K562 (cell line): ENCODE results near the gene SPHK2. TPM values are rescaled to one million over a fixed set of nuclear protein-coding genes. Genes with fewer than 3 reads are reported as not detected.

Source experiments
- CHD2 ChIP-seq: IDR thresholded peaks from 2 replicates; pipeline ENCODE4 v1.6.1; 2011; ENCODE audit warnings: low read depth, low read length
- DDX20 ChIP-seq: fragments of 450-650 bp; IDR thresholded peaks from 2 replicates; pipeline ENCODE4 v1.6.1; 2016; ENCODE audit warnings: missing genetic modification characterization, low read depth, mild to moderate bottlenecking, missing compliant biosample characterization, moderate library complexity
- HMGN3 ChIP-seq: IDR thresholded peaks from 2 replicates; pipeline ENCODE4 v1.6.1; 2011; ENCODE audit warnings: borderline replicate concordance, low read depth, mild to moderate bottlenecking, mixed read lengths, low read length; ENCODE audit not compliant: insufficient read length; ENCODE audit errors: extremely low read depth
- NEUROD1 ChIP-seq: fragments of 150-350 bp; IDR thresholded peaks from 2 replicates; pipeline ENCODE4 v1.6.1; 2014; ENCODE audit warnings: borderline replicate concordance, low read length, low read depth; ENCODE audit not compliant: partially characterized antibody
- NFE2 ChIP-seq: IDR thresholded peaks from 2 replicates; pipeline ENCODE4 v1.6.1; 2014; ENCODE audit warnings: antibody characterized with exemption, low read depth
- PCBP2 ChIP-seq: fragments of 200-400 bp; formaldehyde crosslinking; IDR thresholded peaks from 2 replicates; pipeline ENCODE4 v1.6.1; 2018; ENCODE audit warnings: low read length, low read depth, mild to moderate bottlenecking, moderate library complexity; ENCODE audit not compliant: poor library complexity, severe bottlenecking
- POLR2H ChIP-seq: IDR thresholded peaks from 2 replicates; pipeline ENCODE4 v1.6.1; 2016; ENCODE audit warnings: missing genetic modification characterization, low read depth, mild to moderate bottlenecking, control low read depth, missing compliant biosample characterization, moderate library complexity
- PPARD ChIP-seq: fragments of 250-450 bp; sonication (Bioruptor Pico); IDR thresholded peaks from 2 replicates; pipeline ENCODE4 v1.8.0; 2022; ENCODE audit warnings: inconsistent platforms, mild to moderate bottlenecking, moderate library complexity
- PTBP1 ChIP-seq: fragments of 200-400 bp; formaldehyde crosslinking; IDR thresholded peaks from 2 replicates; pipeline ENCODE4 v1.6.1; 2017; ENCODE audit warnings: low read depth, low read length
- PURB ChIP-seq: sonication (generic); formaldehyde crosslinking; IDR thresholded peaks from 2 replicates; pipeline ENCODE4 v1.9.0; 2021; ENCODE audit warnings: low read depth, mild to moderate bottlenecking, missing genetic modification reagents
- RBM34 ChIP-seq: fragments of 200-400 bp; formaldehyde crosslinking; IDR thresholded peaks from 2 replicates; pipeline ENCODE4 v1.6.1; 2018; ENCODE audit warnings: low read length, borderline replicate concordance; ENCODE audit not compliant: insufficient read depth
- SPI1 ChIP-seq: IDR thresholded peaks from 2 replicates; pipeline ENCODE4 v1.6.1; 2011; ENCODE audit warnings: low read depth, low read length, control low read depth, borderline replicate concordance
- TAF15 ChIP-seq: fragments of 200-400 bp; formaldehyde crosslinking; IDR thresholded peaks from 2 replicates; pipeline ENCODE4 v1.6.1; 2017; ENCODE audit warnings: mild to moderate bottlenecking, low read depth, low read length, moderate library complexity
- TEAD1 ChIP-seq, 2 experiments: fragments of 450-650 bp in 1 of 2; sonication (generic) in 1 of 2; formaldehyde crosslinking; IDR thresholded peaks; 2 replicates each; pipeline versions ENCODE4 v1.4.0 to v1.8.0; 2020 to 2022; ENCODE audit warnings: mild to moderate bottlenecking in 2 of 2, missing genetic modification reagents in 1 of 2
- TFE3 ChIP-seq: fragments of 450-650 bp; formaldehyde crosslinking; IDR thresholded peaks from 2 replicates; pipeline ENCODE4 v1.4.0; 2020; ENCODE audit warnings: mild to moderate bottlenecking, mixed read lengths
- TRIM25 ChIP-seq: fragments of 450-650 bp; IDR thresholded peaks from 2 replicates; pipeline ENCODE4 v1.7.0; 2016; ENCODE audit warnings: borderline replicate concordance
- VEZF1 ChIP-seq: fragments of 200-800 bp; sonication (Bioruptor generic); IDR thresholded peaks from 2 replicates; pipeline ENCODE4 v1.6.1; 2017; ENCODE audit warnings: missing genetic modification characterization, missing compliant biosample characterization
- ZFX ChIP-seq: sonication (generic); formaldehyde crosslinking; IDR thresholded peaks from 2 replicates; pipeline ENCODE4 v1.8.0; 2022; ENCODE audit warnings: mild to moderate bottlenecking, missing genetic modification reagents, moderate library complexity
- ZKSCAN1 ChIP-seq: fragments of 150-350 bp; IDR thresholded peaks from 2 replicates; pipeline ENCODE4 v1.6.1; 2016; ENCODE audit warnings: low read depth, low read length
- ZNF668 ChIP-seq: fragments of 250-450 bp; sonication (Bioruptor Pico); IDR thresholded peaks from 2 replicates; pipeline ENCODE4 v1.8.0; 2022; ENCODE audit warnings: mild to moderate bottlenecking, inconsistent platforms
- ZNF780A ChIP-seq: fragments of 250-450 bp; sonication (Bioruptor Pico); IDR thresholded peaks from 2 replicates; pipeline ENCODE4 v1.5.0; 2021; ENCODE audit warnings: mild to moderate bottlenecking
- polyA plus RNA-seq, 8 experiments: library from polyadenylated mRNA; depleted of rRNA in 4 of 8; stranded (reverse) in 5 of 8; unstranded in 3 of 8; fragments of >200 nt; fragmentation: Nextera tagmentation in 2 of 8; fragmentation: Illumina TruSeq in 1 of 8; extraction: Ambion mirVana in 2 of 8; extraction: Trizol in 1 of 8; gene quantifications; 2 replicates each; pipeline versions ENCODE4 v1.2.1 to v1.2.3, GENCODE V29; 2011 to 2014; ENCODE audit warnings: inconsistent platforms in 1 of 8, missing spikeins in 1 of 8
- total RNA-seq, 7 experiments: library from RNA; depleted of rRNA in 6 of 7; stranded (reverse); fragments of >200 nt in 6 of 7; fragmentation: Illumina TruSeq in 2 of 7; extraction: Trizol in 2 of 7; gene quantifications; 2 replicates each; pipeline versions ENCODE4 v1.2.1 to v1.2.3, GENCODE V29; 2011 to 2021; ENCODE audit warnings: low replicate concordance in 1 of 7
- TF ChIP-seq, protein P1 (sequence below): fragments of 250-450 bp; sonication (Bioruptor Pico); IDR thresholded peaks from 2 replicates; pipeline ENCODE4 v1.4.0; 2020

SPHK2 gene
- total and polyA plus RNA-seq, 9 of the 15 experiments (the other 6 are each of a cell fraction or from before 2014, with no cell fraction given) = 0.10 to 15.2 (median 2.9) TPM

DNA sequence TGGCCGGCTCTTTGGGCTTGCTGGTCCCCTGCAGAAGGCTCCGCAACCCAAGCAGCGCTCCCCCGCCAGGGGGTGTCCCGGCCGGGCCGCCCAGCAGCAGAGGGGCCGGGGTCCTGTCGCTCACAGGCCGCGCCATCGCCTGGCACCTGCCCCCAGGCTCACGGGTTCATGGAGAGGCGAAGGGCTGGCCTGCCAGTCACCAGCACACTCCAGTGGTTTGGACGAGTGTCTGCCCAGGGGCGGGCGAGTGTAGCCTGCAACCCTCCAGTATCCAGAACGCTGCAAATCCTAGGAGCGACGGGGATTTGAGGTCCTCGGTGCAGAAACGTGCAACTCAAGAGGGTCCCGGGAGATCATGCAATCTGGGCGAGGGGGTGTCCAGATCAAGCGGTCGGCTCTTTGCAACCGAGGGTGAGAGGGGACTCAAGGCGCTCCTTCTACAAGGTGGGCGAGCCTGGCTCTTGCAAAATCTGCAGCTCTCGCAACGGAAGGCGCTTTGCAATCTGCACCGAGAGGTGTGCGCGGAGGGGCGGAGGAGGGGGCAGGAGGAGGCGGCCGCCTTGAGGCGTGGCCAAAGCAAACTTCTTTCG lies 17.6 kb downstream of the SPHK2 start, which contains the start of gene DBP (continued):
- TF ChIP-seq PTBP1 (no peak), TRIM25 (no peak), PURB (CRISPR knock-in tag) (no peak), ZKSCAN1 (no peak), PPARD (CRISPR knock-in tag) (no peak), ZNF780A (no peak), SPI1 (no peak), DDX20 (tag) (no peak), POLR2H (no peak), TAF15 (no peak), VEZF1 (no peak), ZFX (CRISPR knock-in tag) (peak; percentile 32; the same call in 1 of the 2 replicates), RBM34 (no peak), TFE3 (CRISPR knock-in tag) (no peak), PCBP2 (no peak), ZNF668 (CRISPR knock-in tag) (no peak), NFE2 (no peak), TEAD1 (CRISPR knock-in tag; IDR thresholded peaks at IDR 0.05) (no peak; a peak in 1 of 4 replicates), CHD2 (no peak), NEUROD1 (no peak), HMGN3 (no peak)
- TF ChIP-seq, protein P1, sequence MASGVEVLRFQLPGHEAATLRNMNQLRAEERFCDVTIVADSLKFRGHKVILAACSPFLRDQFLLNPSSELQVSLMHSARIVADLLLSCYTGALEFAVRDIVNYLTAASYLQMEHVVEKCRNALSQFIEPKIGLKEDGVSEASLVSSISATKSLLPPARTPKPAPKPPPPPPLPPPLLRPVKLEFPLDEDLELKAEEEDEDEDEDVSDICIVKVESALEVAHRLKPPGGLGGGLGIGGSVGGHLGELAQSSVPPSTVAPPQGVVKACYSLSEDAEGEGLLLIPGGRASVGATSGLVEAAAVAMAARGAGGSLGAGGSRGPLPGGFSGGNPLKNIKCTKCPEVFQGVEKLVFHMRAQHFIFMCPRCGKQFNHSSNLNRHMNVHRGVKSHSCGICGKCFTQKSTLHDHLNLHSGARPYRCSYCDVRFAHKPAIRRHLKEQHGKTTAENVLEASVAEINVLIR (CRISPR knock-in tag) = no peak
